HG03439 (cell line): ENCODE measurements around the gene DUSP7.
A peak's percentile ranks its signal among the peaks of the same experiment; 100 is the strongest.

Experiments used
- ATAC-seq: cut with Tn5 transposase; IDR thresholded peaks from one replicate; pipeline ENCODE4 v1.9.1; 2021; ENCODE audit warnings: mild to moderate bottlenecking, moderate library complexity; ENCODE audit not compliant: unreplicated experiment

DUSP7 gene

GRCh38 chr3:52056521-52056967 is at the start of gene DUSP7:
Gene DUSP7 (minus strand): TSS chr3:52056571. CDS start chr3:52056366, 205 bp downstream.
- ATAC-seq: peak; percentile 27

- no peak for ATAC-seq
Measured at GRCh38 chr3:52104684-52105640, 48.6 kb upstream of the DUSP7 start.

DNA sequence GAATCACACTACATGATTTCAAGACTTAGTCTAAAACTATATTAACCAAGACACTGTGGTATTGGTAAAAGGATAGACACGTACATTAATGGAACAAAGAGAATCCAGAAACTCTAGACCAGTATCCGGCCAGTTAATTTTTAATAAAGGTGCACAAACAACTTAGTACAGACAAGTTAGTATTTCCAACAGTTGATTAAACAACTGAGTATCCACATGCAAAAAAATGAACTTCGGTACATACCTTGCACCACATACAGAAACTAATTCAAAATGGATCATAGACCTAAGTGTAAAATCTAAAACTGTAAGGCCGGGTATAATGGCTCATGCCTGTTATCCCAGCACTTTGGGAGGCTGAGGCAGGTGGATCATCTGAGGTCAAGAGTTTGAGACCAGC is 46.6 kb upstream of the DUSP7 start:
- ATAC-seq: no peak

DNA sequence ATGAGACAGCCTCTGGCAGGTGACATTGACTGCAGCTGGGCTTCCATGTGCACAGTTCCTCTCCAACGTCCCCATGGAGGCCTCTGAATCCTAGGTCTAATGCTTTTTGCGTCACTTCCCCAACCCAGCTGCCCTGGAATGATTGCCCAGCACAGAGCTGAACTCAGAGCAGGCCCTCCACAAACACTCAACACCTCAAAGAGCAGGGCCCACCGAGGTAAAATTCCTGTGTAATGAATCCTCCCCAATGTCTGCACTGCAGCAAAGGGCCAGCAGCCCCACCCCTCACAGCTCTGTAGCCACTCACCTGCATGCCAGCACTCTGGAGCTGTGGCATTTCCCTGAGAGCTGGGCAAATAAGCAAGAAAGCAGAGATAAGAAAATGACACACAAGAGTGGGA is 42.6 kb upstream of the DUSP7 start:
- no peak for ATAC-seq

DNA sequence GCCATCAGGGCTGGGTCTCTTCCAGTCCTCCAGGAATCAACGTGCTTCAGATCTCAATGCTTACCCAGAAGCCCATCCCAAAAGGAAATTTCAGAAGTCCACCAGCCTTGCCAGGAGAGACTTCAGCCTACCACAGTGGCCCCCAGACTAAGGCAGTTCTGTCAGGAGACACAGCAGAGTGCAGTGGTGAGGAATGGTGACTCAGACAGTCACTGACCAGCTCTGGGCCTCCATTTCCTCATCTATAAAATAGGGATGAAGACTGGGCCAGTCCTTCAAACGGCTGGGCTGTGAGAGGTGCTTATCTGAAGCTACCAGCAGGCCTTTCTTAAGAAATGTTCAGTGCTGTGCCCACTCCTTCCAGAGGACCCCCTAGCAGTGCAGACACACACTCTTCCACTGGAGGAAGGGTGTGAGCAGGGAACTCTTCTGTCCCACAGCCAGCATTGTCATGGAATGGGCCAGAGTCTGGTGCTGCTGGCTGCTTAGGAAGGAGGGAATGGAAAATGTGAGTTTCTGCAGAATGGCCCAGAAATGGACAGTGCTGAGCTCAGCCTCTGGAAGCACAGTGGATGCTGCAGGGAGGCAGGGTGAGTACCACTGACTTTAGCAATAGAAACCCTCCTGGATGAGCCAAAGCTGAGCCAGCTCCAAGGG is 41.6 kb upstream of the DUSP7 start:
- no peak for ATAC-seq

GRCh38 chr3:52095990-52096775 is 39.8 kb upstream of the DUSP7 start:
- no peak for ATAC-seq

DNA sequence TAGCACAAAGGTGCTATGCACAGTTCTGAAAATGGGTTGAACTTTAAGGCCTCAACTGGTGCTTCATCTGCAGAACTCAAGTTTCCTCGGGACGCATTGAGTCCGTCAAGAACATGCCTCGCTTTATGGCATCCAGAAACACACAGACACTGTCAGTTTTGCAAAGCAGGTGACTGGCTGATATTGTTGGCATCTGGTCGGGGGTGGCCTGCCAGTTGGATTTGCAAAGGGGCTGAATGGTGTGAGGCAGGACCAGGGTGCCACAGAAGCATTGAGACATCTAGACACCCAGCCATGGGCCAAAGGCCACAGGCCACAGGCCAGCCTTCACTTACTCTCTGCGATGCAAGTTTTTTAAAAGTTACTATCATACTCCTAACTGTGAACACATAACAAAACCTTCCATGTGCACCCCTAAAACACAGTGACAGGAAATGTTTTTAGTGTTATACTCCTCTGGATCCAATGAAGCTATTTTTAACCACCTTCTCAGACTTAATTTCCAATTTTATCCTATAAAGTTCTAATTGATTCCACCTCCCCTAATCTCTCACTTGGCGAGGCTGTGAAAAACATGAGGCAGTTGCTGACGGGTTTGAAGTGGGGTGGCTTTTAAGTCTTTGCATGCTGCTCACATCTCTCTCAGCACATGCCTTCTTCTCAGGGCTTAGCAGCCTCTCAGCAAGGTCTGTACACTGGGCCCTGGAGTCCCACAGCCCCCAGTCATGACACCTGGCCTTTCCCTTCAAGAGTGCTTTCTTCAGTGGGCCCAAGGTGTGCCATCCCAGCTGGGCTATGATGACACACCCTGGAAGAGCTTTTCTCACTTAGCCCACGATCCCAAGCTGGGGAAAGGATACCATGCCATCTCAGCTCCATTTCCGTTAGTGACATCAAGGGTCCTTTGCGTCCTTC is 38.5 kb upstream of the DUSP7 start:
- ATAC-seq: no peak

- ATAC-seq: no peak
Measured at GRCh38 chr3:52093756-52094545, 37.6 kb upstream of the DUSP7 start.

DNA sequence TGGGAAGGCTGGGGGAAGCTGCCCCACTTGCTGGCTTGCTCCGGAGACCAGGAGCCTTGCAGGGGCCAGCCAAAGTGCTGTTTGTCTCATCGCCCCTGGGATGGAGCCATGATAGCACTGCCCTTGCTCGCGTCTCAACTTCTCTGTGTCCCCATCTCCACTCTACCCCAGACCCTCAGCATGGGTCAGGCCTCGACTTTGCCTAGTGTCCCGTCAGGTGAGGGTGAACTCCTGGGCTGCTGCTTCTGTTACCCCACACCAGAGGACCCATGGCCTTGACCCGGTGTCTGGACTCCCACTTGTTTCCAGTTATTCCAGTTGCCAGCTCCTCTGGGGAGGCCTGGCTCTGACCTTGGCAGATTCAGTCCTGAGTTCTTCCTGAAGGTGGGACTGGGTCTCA is 36.5 kb upstream of the DUSP7 start:
- ATAC-seq: no peak

DNA sequence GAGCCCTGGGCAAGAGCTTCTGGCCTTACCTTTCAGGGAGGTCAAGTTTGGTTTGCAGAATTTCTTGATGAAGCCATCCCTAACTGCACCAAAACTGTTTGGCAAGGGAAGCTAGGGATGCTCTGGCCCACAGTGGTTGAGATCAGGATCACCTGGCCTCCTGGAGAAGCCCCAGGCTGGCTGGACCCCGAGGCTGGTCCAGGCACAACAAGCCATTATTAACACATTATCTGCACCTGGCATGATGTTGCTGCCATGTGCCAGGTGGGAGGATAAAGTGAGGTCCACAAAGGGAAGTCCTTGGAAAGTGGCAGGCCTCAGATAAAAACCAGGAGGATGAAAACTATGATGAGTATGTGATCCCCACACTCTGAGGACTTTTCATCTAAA is 35.9 kb upstream of the DUSP7 start:
- ATAC-seq: no peak

DNA sequence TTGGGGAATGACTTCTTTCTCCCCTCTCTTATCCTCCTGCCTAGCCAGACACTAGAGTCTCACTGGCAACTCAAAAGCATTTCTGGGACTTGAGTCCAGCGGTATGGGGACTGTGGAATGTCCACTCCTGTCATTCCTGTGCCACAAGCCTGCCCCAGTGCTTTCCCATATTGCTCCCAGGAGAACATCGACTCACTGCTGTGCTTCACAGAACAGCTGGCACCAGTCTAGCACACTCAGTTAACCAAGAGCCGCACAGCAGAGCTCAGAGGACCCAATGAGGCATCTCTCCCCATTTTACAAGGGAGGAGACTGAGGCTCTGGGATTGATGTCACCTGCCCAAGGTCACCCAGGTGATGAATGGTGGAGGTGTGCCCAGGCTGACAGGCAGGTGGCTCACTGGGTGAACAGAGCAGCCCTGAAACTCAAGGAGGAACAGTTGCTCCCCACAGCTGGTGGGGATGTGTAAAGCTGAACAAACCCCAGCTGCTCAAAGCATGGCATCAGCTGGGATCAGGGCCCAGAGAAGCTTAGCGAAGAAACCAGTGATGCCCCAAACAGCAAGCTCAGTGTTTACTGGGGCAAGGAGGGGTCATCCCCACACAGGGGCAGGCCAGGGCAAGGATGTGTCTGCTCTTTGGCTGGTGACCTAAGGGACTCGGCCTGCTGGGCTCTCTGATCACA is 35.4 kb upstream of the DUSP7 start:
- ATAC-seq: no peak

DNA sequence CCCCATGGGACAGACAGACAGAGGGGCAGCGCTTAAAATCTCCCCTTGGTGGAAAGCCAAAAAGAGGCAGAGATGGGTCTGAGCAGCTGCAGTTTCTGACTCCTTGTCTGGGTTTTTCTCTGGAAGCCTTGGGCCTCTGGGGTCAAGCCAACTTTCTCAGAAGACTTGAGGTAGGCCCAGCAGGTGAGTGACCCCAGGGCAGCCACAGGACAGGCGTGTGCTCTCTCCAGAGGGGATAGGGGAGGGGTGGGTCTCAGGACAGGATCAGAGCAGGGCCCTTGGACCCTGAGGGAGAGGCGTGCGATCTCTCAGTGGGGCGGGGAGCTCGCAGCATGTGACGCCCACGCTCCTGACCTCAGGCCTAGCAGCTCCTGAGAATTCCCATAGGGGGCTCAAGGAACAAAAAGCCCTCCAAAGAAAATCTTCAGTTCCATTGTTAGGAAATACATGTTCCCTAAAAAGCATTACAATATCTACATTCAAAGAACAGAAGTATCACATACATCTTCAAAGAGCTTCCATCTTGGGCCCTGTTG is 34.6 kb upstream of the DUSP7 start:
- ATAC-seq: no peak

GRCh38 chr3:52090131-52090932 is 34.0 kb upstream of the DUSP7 start:
- no peak for ATAC-seq

DNA sequence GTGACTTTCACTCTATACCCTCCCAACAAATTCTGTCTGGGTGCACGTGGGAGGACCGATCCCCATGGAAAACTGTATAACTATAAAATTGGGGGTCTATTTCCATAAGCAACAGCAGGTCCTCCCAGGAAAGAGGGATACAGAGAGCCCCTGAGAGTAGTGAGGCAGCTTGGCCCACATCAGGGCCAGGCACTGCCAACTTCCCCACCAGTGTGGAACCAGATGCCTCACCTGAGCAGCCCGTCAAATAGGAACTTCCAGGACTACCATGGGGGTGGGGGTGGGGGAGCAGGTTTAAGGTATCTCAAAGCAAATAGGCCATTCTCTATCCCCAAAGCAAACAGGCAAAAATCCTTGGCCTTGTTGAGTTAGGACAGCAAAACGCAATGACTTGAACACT is 33.3 kb upstream of the DUSP7 start:
- ATAC-seq: no peak

DNA sequence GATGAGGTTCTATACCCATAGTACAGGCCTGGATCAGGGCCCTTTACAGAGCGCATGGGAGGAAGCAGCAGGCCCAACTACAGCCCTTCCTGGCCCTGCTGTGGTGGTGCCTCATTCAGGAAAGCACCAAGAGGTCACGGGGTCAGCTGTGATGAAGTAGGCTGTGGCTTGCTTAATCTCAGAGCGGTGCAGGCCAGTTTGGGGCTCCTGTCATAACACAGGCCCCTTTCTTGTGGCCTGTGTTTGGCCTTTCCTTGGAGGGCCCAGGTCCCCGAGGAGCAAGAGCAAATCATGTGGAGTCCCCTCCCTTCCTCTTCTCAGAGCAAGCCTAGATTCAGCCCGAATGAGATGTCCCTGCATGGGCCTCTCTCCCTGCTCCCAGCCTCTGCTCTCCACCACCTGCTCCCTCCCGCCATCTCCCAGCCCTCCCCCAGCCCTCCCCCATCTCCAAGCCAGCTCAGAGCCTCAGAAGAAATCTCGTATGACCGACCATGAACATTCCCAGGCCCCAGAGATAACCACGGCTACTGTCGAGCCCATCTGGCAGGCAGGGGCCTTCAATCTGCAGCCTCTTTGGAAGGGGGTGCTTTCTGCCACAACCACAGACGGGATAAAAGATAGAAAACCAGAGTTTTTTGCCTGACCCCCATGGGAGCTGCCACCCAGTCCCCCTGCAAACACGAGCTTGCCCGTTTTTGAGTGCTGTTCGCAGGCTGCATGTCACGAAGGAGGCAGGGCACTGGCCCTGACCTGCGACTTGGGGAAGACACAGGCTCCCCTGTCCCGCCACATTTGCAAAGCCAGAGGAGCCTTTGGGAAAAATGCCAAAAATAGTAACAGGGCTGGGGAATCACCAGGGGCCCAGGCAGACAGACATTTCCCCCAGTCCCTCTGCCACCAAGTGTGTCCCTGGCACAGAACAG is 32.3 kb upstream of the DUSP7 start:
- ATAC-seq: no peak

DNA sequence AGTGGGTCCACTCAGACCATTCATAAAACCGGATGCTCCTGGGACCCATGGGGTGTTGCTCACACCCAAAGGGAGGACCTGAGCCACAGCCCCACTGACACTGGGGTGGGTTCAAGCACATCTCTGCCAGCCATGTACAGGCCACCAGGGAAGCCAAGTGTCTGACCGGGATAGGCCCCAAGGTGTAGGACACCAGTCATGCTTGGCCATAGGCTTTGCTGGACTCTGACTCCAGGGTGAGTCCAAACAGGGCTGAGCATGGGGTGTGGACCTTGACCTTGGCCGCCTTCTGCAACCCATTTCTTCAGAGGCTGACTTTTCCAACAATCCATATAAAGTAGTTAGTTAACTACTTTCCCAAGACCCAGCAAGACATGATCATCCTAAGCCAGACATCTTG is 31.4 kb upstream of the DUSP7 start:
- ATAC-seq: no peak
